Neural progenitor cell (in vitro differentiated cells): ENCODE data around the gene CD244. TPM values are rescaled to one million over a fixed set of nuclear protein-coding genes. Genes with fewer than 3 reads are reported as not detected.
"Not testable (repeated sequence)": the region's sequence is repeated elsewhere in the genome, so short reads cannot be mapped to it uniquely, and the experiment has no call there.

ENCODE experiments used
- DNase-seq: peaks from one replicate; pipeline ENCODE4 v3.0.0-alpha.2; 2016; ENCODE audit warnings: low spot score
- H2AFZ ChIP-seq: fragments of 200-600 bp; sonication (generic); replicated peaks from 2 replicates; pipeline ENCODE4 v1.6.1; 2016; ENCODE audit warnings: antibody characterized with exemption
- H3F3A ChIP-seq: fragments of 200-600 bp; sonication (generic); 2 replicates; pipeline ENCODE4 v1.6.1; 2016; ENCODE audit warnings: antibody characterized with exemption, low read depth
- H3K27ac ChIP-seq: fragments of 200-600 bp; sonication (generic); 2 replicates; pipeline ENCODE4 v1.5.1; 2016; ENCODE audit warnings: mild to moderate bottlenecking
- H3K27me3 ChIP-seq: fragments of 200-600 bp; sonication (generic); 2 replicates; pipeline ENCODE4 v1.6.1; 2016; ENCODE audit warnings: mild to moderate bottlenecking, moderate library complexity
- H3K36me3 ChIP-seq: fragments of 200-600 bp; sonication (generic); 2 replicates; pipeline ENCODE4 v1.5.1; 2016
- H3K4me1 ChIP-seq: fragments of 200-600 bp; sonication (generic); 2 replicates; pipeline ENCODE4 v1.6.1; 2016; ENCODE audit warnings: mixed run types
- H3K4me2 ChIP-seq: fragments of 200-600 bp; sonication (generic); 2 replicates; pipeline ENCODE4 v1.6.1; 2016
- H3K4me3 ChIP-seq: fragments of 200-600 bp; sonication (generic); 2 replicates; pipeline ENCODE4 v1.5.1; 2016
- H3K79me2 ChIP-seq: fragments of 200-600 bp; sonication (generic); 2 replicates; pipeline ENCODE4 v1.6.1; 2016; ENCODE audit warnings: low read depth
- H3K9ac ChIP-seq: fragments of 200-600 bp; sonication (generic); 2 replicates; pipeline ENCODE4 v1.6.1; 2016
- H3K9me3 ChIP-seq: fragments of 200-600 bp; sonication (generic); 2 replicates; pipeline ENCODE4 v1.5.1; 2016; ENCODE audit warnings: low read depth
- H4K20me1 ChIP-seq: fragments of 200-600 bp; sonication (generic); 2 replicates; pipeline ENCODE4 v1.6.1; 2016; ENCODE audit warnings: low read depth
- H3K27ac Mint-ChIP-seq: 3 replicates; pipeline ENCODE4 v1.8.0; 2021; ENCODE audit warnings: mixed read lengths
- H3K27me3 Mint-ChIP-seq: 2 replicates; pipeline ENCODE4 v1.8.0; 2022; ENCODE audit warnings: low read depth, mild to moderate bottlenecking, inconsistent platforms, moderate library complexity, mixed read lengths; ENCODE audit not compliant: insufficient read depth
- H3K36me3 Mint-ChIP-seq: 3 replicates; pipeline ENCODE4 v1.8.0; 2021; ENCODE audit warnings: mixed read lengths
- H3K4me1 Mint-ChIP-seq: 3 replicates; pipeline ENCODE4 v1.8.0; 2021; ENCODE audit warnings: mixed read lengths
- H3K4me3 Mint-ChIP-seq: 3 replicates; pipeline ENCODE4 v1.8.0; 2021; ENCODE audit warnings: mild to moderate bottlenecking, moderate library complexity, mixed read lengths
- H3K9me3 Mint-ChIP-seq: 3 replicates; pipeline ENCODE4 v1.8.0; 2020; ENCODE audit warnings: mixed read lengths
- EZH2 ChIP-seq: fragments of 200-600 bp; sonication (generic); IDR thresholded peaks from 2 replicates; pipeline ENCODE4 v1.6.1; 2017; ENCODE audit warnings: antibody characterized with exemption, mild to moderate bottlenecking, moderate library complexity
- EZH2phosphoT487 ChIP-seq: fragments of 200-600 bp; sonication (generic); IDR thresholded peaks from 2 replicates; pipeline ENCODE4 v1.6.1; 2017; ENCODE audit warnings: antibody characterized with exemption
- total RNA-seq: library from RNA; depleted of rRNA; stranded (reverse); fragments of >200 nt; gene quantifications from 2 replicates; pipeline ENCODE4 v1.2.3, GENCODE V29; 2015; ENCODE audit warnings: low replicate concordance
- TF ChIP-seq, protein P1 (sequence below): fragments of 200-600 bp; sonication (generic); IDR thresholded peaks from 2 replicates; pipeline ENCODE4 v1.5.1; 2017; ENCODE audit warnings: antibody characterized with exemption, mild to moderate bottlenecking

CD244 gene
- total RNA-seq, 1 donor from 2014 or later: not detected

DNA sequence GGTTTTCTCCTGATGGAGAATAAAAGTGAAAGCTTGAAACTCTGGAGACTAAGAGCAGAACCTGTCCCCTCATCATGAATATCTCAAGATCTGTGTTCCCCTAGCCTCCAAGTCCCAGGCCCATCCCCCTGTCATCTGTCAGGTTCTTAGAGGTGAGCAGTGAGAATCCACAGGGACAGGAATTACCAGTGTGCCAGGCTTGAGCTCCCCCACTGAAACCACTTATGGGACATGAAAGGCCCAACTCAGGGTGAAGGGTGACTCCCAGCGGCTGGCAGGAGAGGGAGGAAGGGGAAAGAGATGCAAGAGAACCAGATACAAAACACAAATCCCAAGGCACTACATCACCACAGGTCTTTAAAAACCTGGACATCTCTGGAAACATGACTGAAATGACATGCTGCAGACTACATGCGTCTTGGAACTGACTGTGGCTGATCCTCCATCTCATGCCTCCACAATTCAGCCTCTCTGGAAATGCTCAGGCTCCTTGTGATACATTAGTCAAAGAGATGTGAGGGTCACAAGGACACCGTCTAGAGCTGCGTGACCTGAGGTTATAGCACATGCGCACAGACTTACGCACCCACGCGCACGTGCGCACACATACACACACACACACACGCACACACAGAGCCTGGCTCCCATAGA is 73.5 kb downstream of the CD244 start:
- no peak overlapping the region for H3K4me3 Mint-ChIP-seq
- TF ChIP-seq EZH2 (no peak), EZH2phosphoT487 (no peak)
- TF ChIP-seq, protein P1, sequence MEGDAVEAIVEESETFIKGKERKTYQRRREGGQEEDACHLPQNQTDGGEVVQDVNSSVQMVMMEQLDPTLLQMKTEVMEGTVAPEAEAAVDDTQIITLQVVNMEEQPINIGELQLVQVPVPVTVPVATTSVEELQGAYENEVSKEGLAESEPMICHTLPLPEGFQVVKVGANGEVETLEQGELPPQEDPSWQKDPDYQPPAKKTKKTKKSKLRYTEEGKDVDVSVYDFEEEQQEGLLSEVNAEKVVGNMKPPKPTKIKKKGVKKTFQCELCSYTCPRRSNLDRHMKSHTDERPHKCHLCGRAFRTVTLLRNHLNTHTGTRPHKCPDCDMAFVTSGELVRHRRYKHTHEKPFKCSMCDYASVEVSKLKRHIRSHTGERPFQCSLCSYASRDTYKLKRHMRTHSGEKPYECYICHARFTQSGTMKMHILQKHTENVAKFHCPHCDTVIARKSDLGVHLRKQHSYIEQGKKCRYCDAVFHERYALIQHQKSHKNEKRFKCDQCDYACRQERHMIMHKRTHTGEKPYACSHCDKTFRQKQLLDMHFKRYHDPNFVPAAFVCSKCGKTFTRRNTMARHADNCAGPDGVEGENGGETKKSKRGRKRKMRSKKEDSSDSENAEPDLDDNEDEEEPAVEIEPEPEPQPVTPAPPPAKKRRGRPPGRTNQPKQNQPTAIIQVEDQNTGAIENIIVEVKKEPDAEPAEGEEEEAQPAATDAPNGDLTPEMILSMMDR: no peak
- peaks cover 7% of the 10 kb centered on the region for H3K27me3 Mint-ChIP-seq
- H3F3A ChIP-seq: no peaks in the 10 kb centered on the region
- H2AFZ ChIP-seq: no peak overlapping the region
- no peaks in the 10 kb centered on the region for H3K36me3 Mint-ChIP-seq
- H3K4me2 ChIP-seq: no peak overlapping the region
- no peaks in the 10 kb centered on the region for H3K9me3 Mint-ChIP-seq
- H3K27ac ChIP-seq: no peak overlapping the region
- H3K27ac Mint-ChIP-seq: no peak overlapping the region
- no peaks in the 10 kb centered on the region for H3K79me2 ChIP-seq
- H3K27me3 ChIP-seq: no peaks in the 10 kb centered on the region
- no peak overlapping the region for H3K4me3 ChIP-seq
- H3K4me1 ChIP-seq: no peaks in the 10 kb centered on the region
- H4K20me1 ChIP-seq: no peaks in the 10 kb centered on the region
- no peaks in the 10 kb centered on the region for H3K9me3 ChIP-seq
- no peak overlapping the region for H3K9ac ChIP-seq
- no peak for DNase-seq
- no peaks in the 10 kb centered on the region for H3K4me1 Mint-ChIP-seq
- no peaks in the 10 kb centered on the region for H3K36me3 ChIP-seq

DNA sequence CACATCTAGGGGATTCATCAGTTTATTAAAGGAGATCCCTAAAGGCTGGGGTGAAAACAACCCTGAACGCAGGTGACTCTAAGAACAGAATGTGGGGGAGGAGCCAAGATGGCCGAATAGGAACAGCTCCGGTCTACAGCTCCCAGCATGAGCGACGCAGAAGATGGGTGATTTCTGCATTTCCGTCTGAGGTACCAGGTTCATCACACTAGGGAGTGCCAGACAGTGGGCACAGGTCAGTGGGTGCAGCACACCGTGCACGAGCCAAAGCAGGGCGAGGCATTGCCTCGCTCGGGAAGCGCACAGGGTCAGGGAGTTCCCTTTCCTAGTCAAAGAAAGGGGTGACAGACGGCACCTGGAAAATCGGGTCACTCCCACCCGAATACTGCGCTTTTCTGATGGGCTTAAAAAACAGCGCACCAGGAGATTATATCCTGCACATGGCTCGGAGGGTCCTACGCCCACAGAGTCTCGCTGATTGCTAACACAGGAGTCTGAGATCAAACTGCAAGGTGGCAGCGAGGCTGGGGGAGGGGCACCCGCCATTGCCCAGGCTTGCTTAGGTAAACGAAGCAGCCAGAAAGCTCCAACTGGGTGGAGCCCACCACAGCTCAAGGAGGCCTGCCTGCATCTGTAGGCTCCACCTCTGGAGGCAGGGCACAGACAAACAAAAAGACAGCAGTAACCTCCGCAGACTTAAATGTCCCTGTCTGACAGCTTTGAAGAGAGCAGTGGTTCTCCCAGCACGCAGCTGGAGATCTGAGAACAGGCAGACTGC is 79.5 kb downstream of the CD244 start:
- not testable (repeated sequence) for H3K36me3 Mint-ChIP-seq, H3K27me3 Mint-ChIP-seq, H4K20me1 ChIP-seq, H3K4me1 ChIP-seq, DNase-seq, H2AFZ ChIP-seq, H3K9ac ChIP-seq, H3K79me2 ChIP-seq, H3K27ac ChIP-seq, H3K4me3 Mint-ChIP-seq, H3F3A ChIP-seq, H3K36me3 ChIP-seq, H3K27ac Mint-ChIP-seq, H3K4me2 ChIP-seq, H3K4me1 Mint-ChIP-seq, H3K4me3 ChIP-seq, H3K27me3 ChIP-seq, H3K9me3 ChIP-seq, H3K9me3 Mint-ChIP-seq

DNA sequence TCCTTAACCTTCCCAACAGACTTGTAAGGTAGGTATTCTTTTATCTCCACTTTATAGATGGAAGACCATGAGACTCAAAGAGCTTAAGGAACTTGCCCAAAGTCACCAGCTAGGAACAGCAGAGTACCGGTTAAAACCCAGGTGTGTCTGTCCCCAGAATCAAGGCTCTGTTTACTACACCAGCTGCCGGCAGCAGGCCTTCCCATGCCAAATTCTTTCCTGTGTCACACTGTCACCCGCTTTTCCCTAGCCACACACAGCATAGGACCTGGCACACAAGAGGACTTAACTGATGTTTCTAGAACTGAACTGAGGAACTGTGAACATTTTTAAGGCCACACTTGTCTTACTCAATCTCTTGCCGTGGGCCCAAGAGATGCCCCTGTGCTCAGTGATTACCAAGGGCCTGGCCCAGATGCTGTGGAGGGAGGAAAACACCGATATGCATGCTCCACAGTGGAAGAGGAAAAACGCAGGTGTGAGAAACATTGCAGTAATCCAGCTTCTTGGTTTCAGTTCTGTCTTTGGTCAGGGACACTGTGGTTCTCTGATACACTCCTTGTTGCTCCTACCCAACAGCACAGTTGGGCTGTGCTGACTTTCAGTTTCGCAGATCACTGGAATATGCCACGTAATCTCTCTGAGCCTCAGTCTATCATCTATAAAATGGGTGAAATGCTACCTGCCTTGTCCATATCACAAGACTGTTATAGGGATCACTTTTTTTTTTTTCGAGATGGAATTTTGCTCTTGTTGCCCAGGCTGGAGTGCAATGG is 80.6 kb downstream of the CD244 start:
- Histone ChIP-seq H3F3A (no peaks in the 10 kb centered on the region), H4K20me1 (no peaks in the 10 kb centered on the region), H3K9me3 (no peaks in the 10 kb centered on the region), H3K36me3 (no peaks in the 10 kb centered on the region), H2AFZ (no peak overlapping the region), H3K4me1 (no peaks in the 10 kb centered on the region), H3K4me2 (no peak overlapping the region), H3K27me3 (no peaks in the 10 kb centered on the region), H3K4me3 (no peak overlapping the region), H3K79me2 (no peaks in the 10 kb centered on the region), H3K9ac (no peak overlapping the region), H3K27ac (no peak overlapping the region)
- Mint-ChIP-seq H3K4me3 (no peak overlapping the region), H3K27ac (no peak overlapping the region), H3K4me1 (no peaks in the 10 kb centered on the region), H3K27me3 (peaks cover 4% of the 10 kb centered on the region), H3K9me3 (peaks cover 3% of the 10 kb centered on the region), H3K36me3 (no peaks in the 10 kb centered on the region)
- TF ChIP-seq EZH2: no peak
- TF ChIP-seq, protein P1: no peak
- TF ChIP-seq EZH2phosphoT487: no peak
- DNase-seq: no peak
